ENCODE measurements around the gene DNER. TPM values are rescaled to one million over a fixed set of nuclear protein-coding genes. Genes with fewer than 3 reads are reported as not detected.

Gene DNER
- total RNA-seq, 1 donor from 2014 or later, result not detected

DNA sequence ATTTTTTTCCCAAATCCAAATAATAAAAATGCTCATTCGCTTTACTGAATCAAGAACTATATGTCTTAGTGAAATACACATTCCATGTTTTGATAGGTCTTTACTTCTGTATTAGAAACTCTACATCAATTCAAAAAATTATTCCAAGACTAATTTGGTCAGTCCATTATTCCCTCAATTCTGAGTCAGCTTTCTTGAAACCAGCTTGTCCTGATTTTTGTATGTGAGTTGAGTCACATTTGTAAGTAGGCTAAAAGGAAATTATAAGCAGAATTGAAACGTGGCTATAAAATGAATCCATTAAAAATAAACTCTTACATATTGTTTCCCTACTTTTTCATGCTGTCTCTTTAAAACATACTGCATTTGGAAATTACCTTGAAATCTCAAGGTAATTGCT is 113.0 kb downstream of the DNER start:
- Mint-ChIP-seq H3K4me3 (no peak overlapping the region), H3K27ac (no peak overlapping the region), H3K9me3 (no peaks in the 10 kb centered on the region), H3K27me3 (peaks cover 15% of the 10 kb centered on the region), H3K4me1 (no peaks in the 10 kb centered on the region), H3K36me3 (ENCODE audit: low read depth) (no peaks in the 10 kb centered on the region)
- intact Hi-C loops (cut with micrococcal nuclease), result no loop called here
- ChIA-PET CTCF (no interaction called here), POLR2A (no interaction called here)
- no peak for TF ChIP-seq CTCF (IDR thresholded peaks at IDR 0.05)
- ATAC-seq (ENCODE audit: low read depth), result no peak
- no peak for DNase-seq

DNA sequence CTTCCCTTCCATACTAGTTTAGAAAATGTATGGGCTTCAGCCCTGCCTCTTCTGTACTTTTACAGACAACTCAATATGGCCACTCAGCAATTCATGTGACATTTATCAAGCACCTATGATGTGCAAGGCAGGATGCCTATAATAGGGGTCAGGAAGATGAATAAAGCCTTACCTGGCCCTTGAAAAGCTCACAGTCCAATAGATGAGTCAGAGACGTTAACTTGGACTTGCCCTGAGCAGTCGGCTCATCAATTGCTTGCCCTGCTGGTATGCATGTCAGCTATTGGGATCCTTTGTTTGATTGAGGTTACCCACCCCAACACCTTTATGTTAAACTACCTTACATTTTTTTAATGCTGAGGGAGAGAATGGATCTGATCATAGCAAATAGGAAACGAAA is 116.1 kb downstream of the DNER start:
- Mint-ChIP-seq H3K4me3 (no peak overlapping the region), H3K4me1 (no peaks in the 10 kb centered on the region), H3K9me3 (peaks cover 2% of the 10 kb centered on the region), H3K36me3 (ENCODE audit: low read depth) (no peaks in the 10 kb centered on the region), H3K27ac (no peak overlapping the region), H3K27me3 (peaks cover 11% of the 10 kb centered on the region)
- ATAC-seq (ENCODE audit: low read depth) (no peak), DNase-seq (no peak)
- intact Hi-C loops (cut with micrococcal nuclease), result no loop called here
- POLR2A ChIA-PET, result no interaction called here
- CTCF ChIA-PET, result no interaction called here
- TF ChIP-seq CTCF (IDR thresholded peaks at IDR 0.05), result no peak

DNA sequence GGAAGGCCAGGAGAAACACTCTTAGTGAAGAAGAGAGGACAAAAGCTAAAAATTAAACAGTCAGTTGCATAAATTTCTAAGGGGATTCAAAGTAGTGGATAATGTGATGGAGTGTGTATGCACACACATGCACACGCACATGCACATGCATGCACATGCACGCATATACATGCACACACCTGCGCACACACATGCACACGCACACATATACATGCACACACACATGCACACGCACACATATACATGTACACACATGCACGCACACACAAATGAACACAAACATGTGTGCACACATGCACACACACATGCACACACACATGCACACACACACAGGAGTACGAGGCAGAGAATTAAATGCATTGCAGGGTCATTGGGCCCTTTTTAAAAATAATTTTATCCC is 117.6 kb downstream of the DNER start:
- Mint-ChIP-seq H3K36me3 (ENCODE audit: low read depth) (no peaks in the 10 kb centered on the region), H3K4me3 (no peak overlapping the region), H3K27ac (no peak overlapping the region), H3K9me3 (peaks cover 2% of the 10 kb centered on the region), H3K4me1 (no peaks in the 10 kb centered on the region), H3K27me3 (peaks cover 7% of the 10 kb centered on the region)
- intact Hi-C loops (cut with micrococcal nuclease), result no loop called here
- ChIA-PET POLR2A (no interaction called here), CTCF (no interaction called here)
- TF ChIP-seq CTCF (IDR thresholded peaks at IDR 0.05), result no peak
- ATAC-seq (ENCODE audit: low read depth), result no peak
- no peak for DNase-seq

GRCh38 chr2:229591611-229592010 is 122.7 kb downstream of the DNER start:
- peaks cover 2% of the 10 kb centered on the region for H3K9me3 Mint-ChIP-seq
- no peaks in the 10 kb centered on the region for H3K4me1 Mint-ChIP-seq
- no peaks in the 10 kb centered on the region for H3K36me3 Mint-ChIP-seq (ENCODE audit: low read depth)
- DNase-seq, result no peak
- no peak for TF ChIP-seq CTCF (IDR thresholded peaks at IDR 0.05)
- intact Hi-C loops (cut with micrococcal nuclease), result no loop called here
- ChIA-PET CTCF (no interaction called here), POLR2A (no interaction called here)
- no peak for ATAC-seq (ENCODE audit: low read depth)
- no peak overlapping the region for H3K4me3 Mint-ChIP-seq
- H3K27ac Mint-ChIP-seq, result no peak overlapping the region
- peaks cover 9% of the 10 kb centered on the region for H3K27me3 Mint-ChIP-seq

DNA sequence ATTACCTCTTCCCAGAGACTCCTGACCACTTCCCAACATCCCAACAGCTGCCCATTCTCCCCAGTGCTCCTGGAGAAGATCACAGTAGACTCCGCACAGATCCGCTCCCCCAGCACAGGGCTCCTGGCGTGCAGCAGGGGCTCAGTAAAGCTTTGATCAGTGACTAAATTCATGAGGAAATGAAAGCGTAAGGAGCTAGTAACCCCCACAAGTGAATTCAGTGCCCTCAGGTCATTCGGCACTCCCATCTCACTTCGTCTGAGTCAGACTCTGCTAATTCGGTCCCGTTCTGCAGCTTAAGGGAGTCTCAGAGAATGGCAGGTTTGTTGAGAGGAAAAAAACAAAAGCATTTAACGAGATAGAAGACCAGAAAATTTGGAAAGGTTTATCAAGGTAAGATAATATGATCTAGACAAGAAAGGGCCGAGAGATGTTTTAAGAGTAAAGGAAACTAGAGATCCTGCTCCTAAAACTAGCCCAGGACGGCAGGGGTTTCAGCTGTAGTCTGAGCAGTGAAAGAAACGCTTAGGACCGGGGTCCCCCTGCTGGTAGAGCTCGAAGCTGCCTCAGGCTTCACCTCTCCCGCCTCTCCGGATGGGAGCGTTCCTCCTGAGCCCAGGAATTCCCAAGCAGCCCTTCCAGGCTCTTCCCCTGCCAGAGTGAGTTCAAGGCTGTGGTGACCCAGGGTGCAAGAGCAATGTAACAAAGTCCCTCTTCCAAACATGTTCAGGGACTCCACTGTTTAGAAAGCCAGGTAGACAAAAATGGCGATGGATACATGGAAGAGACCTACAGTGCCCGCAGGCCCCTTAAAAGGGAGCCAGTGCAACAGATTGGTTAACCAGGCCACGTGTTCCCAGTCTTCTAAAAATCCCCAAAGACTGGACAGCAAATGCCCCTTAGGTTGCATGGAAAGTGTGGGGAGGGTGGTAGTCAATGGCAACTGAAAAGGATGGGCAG is 127.3 kb downstream of the DNER start:
- no peak overlapping the region for H3K4me3 Mint-ChIP-seq
- no peak for ATAC-seq (ENCODE audit: low read depth)

More for the DNA sequence above, 127.3 kb downstream of the DNER start:
- Mint-ChIP-seq H3K4me1 (no peaks in the 10 kb centered on the region), H3K9me3 (no peaks in the 10 kb centered on the region), H3K36me3 (ENCODE audit: low read depth) (no peaks in the 10 kb centered on the region), H3K27ac (no peak overlapping the region), H3K27me3 (peaks cover 22% of the 10 kb centered on the region)
- intact Hi-C loops (cut with micrococcal nuclease), result loop anchor here (5.0 to 10.0 kb wide), 2 partner anchors 152 to 1550 kb away; no protein-coding TSS in a partner anchor
- CTCF ChIA-PET, result interaction anchor here (0.9 to 1.4 kb wide), 2 partner anchors 246 to 1697 kb away, joined by 3 to 4 read pairs; no protein-coding TSS in a partner anchor
- POLR2A ChIA-PET, result no interaction called here
- DNase-seq, result no peak
- no peak for TF ChIP-seq CTCF (IDR thresholded peaks at IDR 0.05)
